ENCODE measurements around the gene ZNF813.
"Not testable (repeated sequence)": the region's sequence is repeated elsewhere in the genome, so short reads cannot be mapped to it uniquely, and the experiment has no call there.

ZNF813 gene
- total RNA-seq, result 2.1 to 25.6 (median 13.0) reads per million in 17 experiments

GRCh38 chr19:53467485-53468262, at the start of gene ZNF813:
Gene ZNF813 (plus strand): TSS chr19:53467733. CDS start chr19:53483823, 16,090 bp downstream.
- DNase-seq, result peak; percentile 92 to 98 (median 96)

GRCh38 chr19:53420520-53421315, 46.8 kb upstream of the ZNF813 start:
- DNase-seq, result not testable (repeated sequence)

GRCh38 chr19:53422551-53422950, 45.0 kb upstream of the ZNF813 start:
- no peak for DNase-seq

GRCh38 chr19:53423074-53423473, 44.5 kb upstream of the ZNF813 start:
- DNase-seq, result not testable (repeated sequence)

GRCh38 chr19:53423680-53424079, 43.9 kb upstream of the ZNF813 start:
- DNase-seq, result peak in 2 of 4 experiments; percentile 11 to 22

- DNase-seq, result peak; percentile 84 to 92 (median 88)
These were observed 42.5 kb upstream of the ZNF813 start for GRCh38 chr19:53424968-53425597.

- peak; percentile 96 to 99 (median 98) for DNase-seq
These were observed 36.0 kb upstream of the ZNF813 start, which contains the start of gene ZNF761 for GRCh38 chr19:53431399-53432087. Gene ZNF761 (plus strand): TSS chr19:53431984. CDS start chr19:53447269, 15,285 bp downstream.

- DNase-seq, result peak; percentile 32 to 64 (median 50)
These were observed 35.4 kb upstream of the ZNF813 start for GRCh38 chr19:53432088-53432661.

GRCh38 chr19:53443809-53444208, 23.7 kb upstream of the ZNF813 start:
- DNase-seq, result not testable (repeated sequence)

GRCh38 chr19:53447196-53447595, 20.3 kb upstream of the ZNF813 start:
- not testable (repeated sequence) for DNase-seq

- no peak for DNase-seq
These were observed 11.7 kb upstream of the ZNF813 start for GRCh38 chr19:53455828-53456227.

GRCh38 chr19:53460131-53460721, 7.3 kb upstream of the ZNF813 start:
- DNase-seq, result not testable (repeated sequence)

- no peak for DNase-seq
These were observed 5.7 kb upstream of the ZNF813 start for GRCh38 chr19:53461866-53462265.

GRCh38 chr19:53462861-53463260, 4.7 kb upstream of the ZNF813 start:
- DNase-seq, result no peak

GRCh38 chr19:53463263-53463662, 4.3 kb upstream of the ZNF813 start:
- DNase-seq, result no peak

GRCh38 chr19:53466726-53467484, 628 bp upstream of the ZNF813 start:
- no peak for DNase-seq

- DNase-seq, result peak in 1 of 4 experiments; percentile 14
These were observed 1.1 kb downstream of the ZNF813 start for GRCh38 chr19:53468628-53469027.

- DNase-seq, result no peak
These were observed 4.4 kb downstream of the ZNF813 start for GRCh38 chr19:53471916-53472315.

- DNase-seq, result peak in 2 of 4 experiments; percentile 4 to 10
These were observed 7.3 kb downstream of the ZNF813 start for GRCh38 chr19:53474832-53475231.

GRCh38 chr19:53475470-53475869, 7.9 kb downstream of the ZNF813 start:
- not testable (repeated sequence) for DNase-seq

- not testable (repeated sequence) for DNase-seq
These were observed 16.2 kb downstream of the ZNF813 start for GRCh38 chr19:53483751-53484150.
